K562 (cell line): Measurements from ENCODE around the gene ESPL1. TPM values are rescaled to one million over a fixed set of nuclear protein-coding genes. Genes with fewer than 3 reads are reported as not detected.

Experiments
- ATF7 ChIP-seq: fragments of 450-650 bp; IDR thresholded peaks from 2 replicates; pipeline ENCODE4 v1.7.1; 2014; ENCODE audit warnings: mild to moderate bottlenecking, moderate library complexity
- CBFA2T2 ChIP-seq: fragments of 450-650 bp; conservative IDR thresholded peaks from 2 replicates; pipeline ENCODE4 v1.6.1; 2017; ENCODE audit warnings: mild to moderate bottlenecking
- FOXP1 ChIP-seq: sonication (generic); formaldehyde crosslinking; IDR thresholded peaks from 2 replicates; pipeline ENCODE4 v1.8.0; 2022; ENCODE audit warnings: mild to moderate bottlenecking, missing genetic modification reagents
- GTF2E2 ChIP-seq: fragments of 200-800 bp; sonication (Bioruptor generic); IDR thresholded peaks from 2 replicates; pipeline ENCODE4 v1.6.1; 2016; ENCODE audit warnings: missing genetic modification characterization, missing compliant biosample characterization
- HDAC2 ChIP-seq: fragments of 450-650 bp; IDR thresholded peaks from 2 replicates; pipeline ENCODE4 v1.6.1; 2016; ENCODE audit warnings: mild to moderate bottlenecking
- KLF10 ChIP-seq: fragments of 250-450 bp; sonication (Bioruptor Pico); IDR thresholded peaks from 2 replicates; pipeline ENCODE4 v1.6.1; 2021; ENCODE audit warnings: matching md5 sums
- MYC ChIP-seq, 2 experiments: fragments of 250-450 bp in 1 of 2; sonication (Bioruptor Pico) in 1 of 2; IDR thresholded peaks; 2 replicates each; pipeline versions ENCODE4 v1.5.1 to v1.6.1; 2012 to 2021; ENCODE audit warnings: low read depth in 2 of 2, borderline replicate concordance in 1 of 2, improper control_type of control experiment in 1 of 2, low read length in 1 of 2, mild to moderate bottlenecking in 1 of 2, moderate library complexity in 1 of 2
- PML ChIP-seq: IDR thresholded peaks from 2 replicates; pipeline ENCODE4 v1.6.1; 2012; ENCODE audit warnings: low read length, inconsistent platforms
- POLR2AphosphoS2 ChIP-seq: IDR thresholded peaks from 2 replicates; pipeline ENCODE4 v1.6.1; 2012; ENCODE audit warnings: low read length, improper control_type of control experiment
- POLR2B ChIP-seq: fragments of 450-650 bp; IDR thresholded peaks from 2 replicates; pipeline ENCODE4 v1.6.1; 2018; ENCODE audit warnings: low read depth; ENCODE audit not compliant: partially characterized antibody
- RB1 ChIP-seq: fragments of 450-650 bp; IDR thresholded peaks from 2 replicates; pipeline ENCODE4 v1.6.1; 2017; ENCODE audit warnings: low read depth, mild to moderate bottlenecking
- TFAP4 ChIP-seq: sonication (generic); formaldehyde crosslinking; IDR thresholded peaks from 2 replicates; pipeline ENCODE4 v1.8.0; 2022; ENCODE audit warnings: missing genetic modification reagents, mild to moderate bottlenecking, moderate library complexity, borderline replicate concordance
- TFE3 ChIP-seq: fragments of 450-650 bp; formaldehyde crosslinking; IDR thresholded peaks from 2 replicates; pipeline ENCODE4 v1.4.0; 2020; ENCODE audit warnings: mild to moderate bottlenecking, mixed read lengths
- USF2 ChIP-seq: sonication (generic); formaldehyde crosslinking; IDR thresholded peaks from 2 replicates; pipeline ENCODE4 v1.5.0; 2020; ENCODE audit warnings: missing genetic modification reagents
- ZBTB33 ChIP-seq: sonication (generic); formaldehyde crosslinking; IDR thresholded peaks from 2 replicates; pipeline ENCODE4 v1.8.1; 2023; ENCODE audit warnings: mild to moderate bottlenecking, missing genetic modification reagents
- ZFP30 ChIP-seq: fragments of 250-450 bp; sonication (Bioruptor Pico); IDR thresholded peaks from 2 replicates; pipeline ENCODE4 v1.8.0; 2022; ENCODE audit warnings: moderate library complexity, mild to moderate bottlenecking, inconsistent platforms, borderline replicate concordance
- ZNF518B ChIP-seq: fragments of 250-450 bp; sonication (Bioruptor Pico); IDR thresholded peaks from 2 replicates; pipeline ENCODE4 v1.5.0; 2021; ENCODE audit warnings: mild to moderate bottlenecking, moderate library complexity
- polyA plus RNA-seq, 8 experiments: library from polyadenylated mRNA; depleted of rRNA in 4 of 8; stranded (reverse) in 5 of 8; unstranded in 3 of 8; fragments of >200 nt; fragmentation: Nextera tagmentation in 2 of 8; fragmentation: Illumina TruSeq in 1 of 8; extraction: Ambion mirVana in 2 of 8; extraction: Trizol in 1 of 8; gene quantifications; 2 replicates each; pipeline versions ENCODE4 v1.2.1 to v1.2.3, GENCODE V29; 2011 to 2014; ENCODE audit warnings: inconsistent platforms in 1 of 8, missing spikeins in 1 of 8
- total RNA-seq, 7 experiments: library from RNA; depleted of rRNA in 6 of 7; stranded (reverse); fragments of >200 nt in 6 of 7; fragmentation: Illumina TruSeq in 2 of 7; extraction: Trizol in 2 of 7; gene quantifications; 2 replicates each; pipeline versions ENCODE4 v1.2.1 to v1.2.3, GENCODE V29; 2011 to 2021; ENCODE audit warnings: low replicate concordance in 1 of 7

ESPL1 gene
- total and polyA plus RNA-seq, 9 of the 15 experiments (the other 6 are each of a cell fraction or from before 2014, with no cell fraction given) = 1.2 to 55.0 (median 18.7) TPM

- TF ChIP-seq ZBTB33 (peak; percentile 17; the same call in 1 of the 2 replicates), CBFA2T2 (peak; percentile 64), TFAP4 (CRISPR knock-in tag) (peak; percentile 93), ZFP30 (CRISPR knock-in tag) (no peak), TFE3 (peak; percentile 97), POLR2AphosphoS2 (no peak), GTF2E2 (tag) (peak; percentile 79; the same call in 1 of the 2 replicates), FOXP1 (CRISPR knock-in tag) (peak; percentile 14; the same call in 1 of the 2 replicates), PML (0 out of 2 replicates have a peak, but pooled peaks have one; percentile 26), POLR2B (peak; percentile 54), MYC (IDR thresholded peaks at IDR 0.05; ENCODE audit: low read depth, low read length) (peak; percentile 52; the same call in 1 of the 2 replicates), MYC (CRISPR knock-in tag; IDR thresholded peaks at IDR 0.05; ENCODE audit: borderline replicate concordance, low read depth) (no peak), ZNF518B (no peak), RB1 (peak; percentile 58; the same call in 1 of the 2 replicates), KLF10 (CRISPR knock-in tag) (no peak), ATF7 (0 out of 2 replicates have a peak, but pooled peaks have one; percentile 16), HDAC2 (peak; percentile 41; the same call in 1 of the 2 replicates), USF2 (CRISPR knock-in tag) (peak; percentile 96)
Observed at GRCh38 chr12:53251477-53252348, 16.4 kb upstream of the ESPL1 start (continued).
